Cardiac fibroblast (primary cell): ENCODE data around the gene CCT8.

Experiments
- DNase-seq, 2 donors: peaks; one replicate each; pipeline versions ENCODE4 v3.0.0 to v3.0.0-alpha.2; 2010; ENCODE audit warnings: low read depth in 2 of 2
- H3K4me3 ChIP-seq, 2 donors: replicated peaks in 1 of 2; 1 replicate in 1 of 2; 2 replicates in 1 of 2; pipeline ENCODE4 v1.5.1; 2011; ENCODE audit warnings: low read depth in 2 of 2, low read length in 2 of 2, mild to moderate bottlenecking in 2 of 2, moderate library complexity in 1 of 2
- CTCF ChIP-seq: IDR thresholded peaks from one replicate; pipeline ENCODE4 v1.5.1; 2011; ENCODE audit warnings: low read depth, mild to moderate bottlenecking, low read length, inconsistent platforms

Gene CCT8

GRCh38 chr21:29033871-29034270 lies 39.6 kb downstream of the CCT8 start:
- no peak overlapping the region for H3K4me3 ChIP-seq
- DNase-seq = no peak
- no peak for TF ChIP-seq CTCF

DNA sequence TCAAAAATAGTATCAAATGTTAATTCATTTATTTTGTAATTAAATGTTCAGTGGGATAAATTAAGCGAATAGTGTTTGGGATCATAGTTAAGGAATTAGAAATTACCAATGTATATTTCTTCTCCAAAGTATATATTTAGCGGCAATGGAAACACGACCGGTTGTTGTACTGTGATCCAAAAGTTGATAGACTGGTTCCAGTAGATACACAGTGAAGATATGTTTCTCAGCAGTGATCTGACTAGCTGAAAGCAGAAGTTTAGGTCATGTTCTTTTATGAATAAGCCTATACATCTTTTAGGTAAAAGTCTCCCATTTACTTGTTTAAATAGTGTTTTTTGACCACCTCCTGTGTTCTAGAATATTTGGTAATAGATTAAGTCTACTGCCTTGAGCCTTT lies 40.1 kb downstream of the CCT8 start:
- DNase-seq = no peak
- no peak overlapping the region for H3K4me3 ChIP-seq
- no peak for TF ChIP-seq CTCF

DNA sequence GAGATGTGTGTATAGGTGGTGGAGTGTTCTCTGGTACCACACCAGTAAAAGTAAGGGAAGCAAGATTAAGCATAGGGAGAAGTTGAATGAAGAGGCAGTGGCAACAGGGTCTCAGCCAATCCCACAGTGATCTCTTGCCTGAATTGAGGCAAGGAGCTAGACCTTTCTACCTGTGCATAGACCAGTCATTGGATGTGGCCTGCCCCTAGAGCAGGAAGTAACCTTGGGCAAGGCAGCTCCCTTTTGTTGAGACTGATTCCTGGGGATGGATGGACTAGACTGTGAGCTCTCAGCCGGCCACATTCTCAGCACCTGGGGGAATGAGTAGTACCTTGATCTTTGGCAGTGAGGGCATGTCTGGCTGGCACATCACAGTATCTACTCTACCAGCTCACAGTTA lies 42.5 kb downstream of the CCT8 start:
- TF ChIP-seq CTCF = no peak
- no peak for DNase-seq
- H3K4me3 ChIP-seq = no peak overlapping the region

- DNase-seq = no peak
- H3K4me3 ChIP-seq = no peak overlapping the region
- TF ChIP-seq CTCF = no peak
These were observed 43.9 kb downstream of the CCT8 start for GRCh38 chr21:29029524-29029923.

DNA sequence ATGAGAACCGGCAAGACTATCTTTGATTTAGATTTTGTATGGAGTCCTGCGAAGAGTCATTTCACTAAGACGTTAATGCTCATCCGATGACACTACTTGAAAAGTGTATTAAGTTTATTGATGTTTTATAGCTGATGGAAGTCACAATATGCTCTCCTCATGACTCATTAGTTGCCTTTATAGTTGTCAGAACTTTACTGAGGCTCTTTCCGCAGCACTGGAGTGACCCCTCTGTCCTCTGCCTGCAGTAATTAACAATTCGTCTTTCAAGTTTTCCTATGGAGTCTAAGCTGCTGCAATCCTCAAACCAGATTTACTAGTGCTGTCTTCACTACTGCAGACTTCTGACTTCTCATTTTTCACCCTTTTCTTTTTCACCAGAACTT lies 48.1 kb downstream of the CCT8 start:
- H3K4me3 ChIP-seq = peak overlapping the region; percentile 81 to 84
- peak; percentile 26 to 45 for DNase-seq
- TF ChIP-seq CTCF = no peak

DNA sequence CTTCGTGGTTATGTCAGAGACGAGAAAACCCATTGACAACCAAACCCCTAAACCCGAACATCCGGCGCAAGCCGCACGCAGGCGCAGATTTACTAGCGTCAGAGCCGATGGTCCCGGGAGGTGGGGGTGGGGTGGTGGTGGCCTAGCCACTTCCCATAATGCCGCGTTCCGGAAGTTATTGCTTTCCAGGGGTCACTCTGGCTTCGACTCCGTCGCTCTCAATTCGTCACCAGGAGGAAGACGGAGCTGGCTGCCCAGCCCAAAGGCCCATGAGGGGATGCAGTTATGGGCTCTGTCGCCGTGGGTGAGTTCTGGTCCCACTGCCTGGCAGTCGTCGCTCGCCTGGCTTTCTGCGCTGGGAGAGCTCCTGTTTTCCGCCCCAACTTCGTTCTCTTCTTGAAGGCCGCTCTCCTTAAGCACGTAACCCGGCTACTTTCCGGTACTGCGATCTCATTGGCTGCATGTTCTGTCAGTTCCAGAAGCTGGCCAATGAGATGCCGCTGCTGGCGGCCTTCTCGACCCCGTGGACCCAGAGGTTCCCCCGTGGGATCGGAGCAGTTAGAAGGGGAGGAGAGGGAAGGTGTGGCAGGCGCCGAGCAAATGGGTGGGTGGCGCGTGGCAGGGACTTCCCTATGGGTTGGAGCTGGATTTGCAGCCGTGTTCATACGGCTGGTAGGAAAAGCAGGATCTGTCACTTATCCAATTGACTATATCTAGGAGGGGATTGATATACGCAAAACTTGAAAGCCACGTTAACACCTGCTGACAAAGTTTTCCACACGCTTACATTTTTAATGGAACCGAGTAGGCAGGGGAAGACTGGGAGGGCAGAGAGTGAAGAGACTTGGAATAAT lies 48.7 kb downstream of the CCT8 start, which contains the start of gene USP16:
Gene USP16, plus strand, starts transcription at position 195 of the 854 bp plus-strand sequence. CDS start 3,246 bp downstream, outside the sequence.
- DNase-seq = peak; percentile 100
- no peak for TF ChIP-seq CTCF

More for the DNA sequence above, 48.7 kb downstream of the CCT8 start, which contains the start of gene USP16:
- H3K4me3 ChIP-seq = peak within 1 kb of the TSS; percentile 81 to 84
